HTR-8/SVneo (cell line): ENCODE data around the gene GJA9.
"Not testable (repeated sequence)": the region's sequence is repeated elsewhere in the genome, so short reads cannot be mapped to it uniquely, and the experiment has no call there.

ENCODE experiments used
- DNase-seq: peaks from one replicate; pipeline ENCODE4 v3.0.0; 2011; ENCODE audit warnings: low spot score, mixed read lengths; ENCODE audit not compliant: insufficient read length
- FAIRE-seq: peaks from 2 replicates; lab custom pipeline; 2011; peaks lifted over from hg19 to GRCh38; lab: Jason Lieb, UNC

Gene GJA9

GRCh38 chr1:38885092-38885491, 3.7 kb upstream of the GJA9 start:
- FAIRE-seq: no peak

GRCh38 chr1:38875811-38876210, 5.6 kb downstream of the GJA9 start:
- no peak for FAIRE-seq
- no peak for DNase-seq

More at GRCh38 chr1:38885092-38885491, 3.7 kb upstream of the GJA9 start:
- DNase-seq: no peak

- DNase-seq: peak; percentile 98
- peak; percentile 94 for FAIRE-seq
Observed at GRCh38 chr1:38873027-38873969, 8.1 kb downstream of the GJA9 start, which contains the start of gene MYCBP. MYCBP (minus strand) TSS chr1:38873348; CDS start chr1:38873305, 43 bp downstream.

- no peak for DNase-seq
- FAIRE-seq: no peak
Observed at GRCh38 chr1:38872401-38873026, 8.9 kb downstream of the GJA9 start.

GRCh38 chr1:38870996-38871395, 10.4 kb downstream of the GJA9 start:
- DNase-seq (no peak), FAIRE-seq (no peak)

- no peak for FAIRE-seq
Observed at GRCh38 chr1:38867208-38867607, 14.2 kb downstream of the GJA9 start.

GRCh38 chr1:38865112-38865715, 16.2 kb downstream of the GJA9 start:
- DNase-seq: no peak
- FAIRE-seq: no peak

More at GRCh38 chr1:38867208-38867607, 14.2 kb downstream of the GJA9 start:
- no peak for DNase-seq

GRCh38 chr1:38860454-38860795, 21.0 kb downstream of the GJA9 start:
- FAIRE-seq (no peak), DNase-seq (no peak)

GRCh38 chr1:38859561-38860453, 21.6 kb downstream of the GJA9 start, which contains the start of gene RRAGC:
RRAGC (minus strand) TSS chr1:38859772; CDS start chr1:38859646, 126 bp downstream.
- FAIRE-seq (peak; percentile 28), DNase-seq (peak; percentile 99)

- DNase-seq (peak; percentile 41), FAIRE-seq (no peak)
Observed at GRCh38 chr1:38858833-38859560, 22.4 kb downstream of the GJA9 start.

- no peak for FAIRE-seq
Observed at GRCh38 chr1:38852780-38853179, 28.6 kb downstream of the GJA9 start.

GRCh38 chr1:38848071-38848470, 33.3 kb downstream of the GJA9 start:
- FAIRE-seq: no peak
- no peak for DNase-seq

More at GRCh38 chr1:38852780-38853179, 28.6 kb downstream of the GJA9 start:
- DNase-seq: no peak

GRCh38 chr1:38846210-38846609, 35.2 kb downstream of the GJA9 start:
- no peak for FAIRE-seq
- DNase-seq: no peak

GRCh38 chr1:38845088-38845487, 36.3 kb downstream of the GJA9 start:
- not testable (repeated sequence) for FAIRE-seq, DNase-seq

GRCh38 chr1:38840281-38840680, 41.1 kb downstream of the GJA9 start:
- FAIRE-seq (no peak), DNase-seq (no peak)

- no peak for DNase-seq
- FAIRE-seq: no peak
Observed at GRCh38 chr1:38839363-38839762, 42.0 kb downstream of the GJA9 start.

GRCh38 chr1:38836316-38836715, 45.1 kb downstream of the GJA9 start:
- not testable (repeated sequence) for DNase-seq, FAIRE-seq

GRCh38 chr1:38834937-38835827, 46.2 kb downstream of the GJA9 start:
- DNase-seq: peak; percentile 62
- peak; percentile 55 for FAIRE-seq
